MCF 10A (cell line): ENCODE results near the gene FAM171A1. TPM values are rescaled to one million over a fixed set of nuclear protein-coding genes. Genes with fewer than 3 reads are reported as not detected.

ENCODE experiments used
- BruUV-seq: library from RNA; stranded (reverse); fragments of 400-500 nt; replicated peaks from 2 replicates; lab custom pipeline; 2021; lab: Mats Ljungman, UMichigan
- CTCF ChIA-PET: fragments of 300-600 bp; sonication (Branson Sonifier 250); formaldehyde crosslinking; extraction: SDS; loops from one replicate; lab custom pipeline; 2021; ENCODE audit warnings: antibody characterized with exemption, inconsistent platforms; lab: Yijun Ruan, JAX
- POLR2A ChIA-PET: fragments of 300-600, 350-650 bp; sonication (Branson Sonifier 250); formaldehyde crosslinking; extraction: SDS; loops from one replicate; lab custom pipeline; 2020; ENCODE audit warnings: antibody characterized with exemption, inconsistent platforms; lab: Yijun Ruan, JAX
- DNase-seq: peaks from one replicate; pipeline ENCODE4 v3.0.0-alpha.2; 2018; ENCODE audit not compliant: unreplicated experiment
- H3K27ac Mint-ChIP-seq: one replicate; pipeline ENCODE4 v1.8.0; 2022; ENCODE audit warnings: mild to moderate bottlenecking, low read depth, mixed read lengths; ENCODE audit not compliant: unreplicated experiment
- H3K27me3 Mint-ChIP-seq: one replicate; pipeline ENCODE4 v1.8.0; 2022; ENCODE audit warnings: mixed read lengths; ENCODE audit not compliant: insufficient read depth, unreplicated experiment
- H3K36me3 Mint-ChIP-seq: one replicate; pipeline ENCODE4 v1.8.0; 2022; ENCODE audit warnings: mild to moderate bottlenecking, moderate library complexity, mixed read lengths; ENCODE audit not compliant: insufficient read depth, unreplicated experiment
- H3K4me1 Mint-ChIP-seq: one replicate; pipeline ENCODE4 v1.8.0; 2022; ENCODE audit warnings: mixed read lengths; ENCODE audit not compliant: insufficient read depth, unreplicated experiment
- H3K4me3 Mint-ChIP-seq: one replicate; pipeline ENCODE4 v1.8.0; 2022; ENCODE audit warnings: mild to moderate bottlenecking, moderate library complexity, mixed read lengths; ENCODE audit not compliant: unreplicated experiment
- H3K9me3 Mint-ChIP-seq: one replicate; pipeline ENCODE4 v1.8.0; 2022; ENCODE audit warnings: mixed read lengths; ENCODE audit not compliant: unreplicated experiment
- CTCF ChIP-seq: fragments of 200-600 bp; IDR thresholded peaks from one replicate; pipeline ENCODE4 v1.8.0; 2022; ENCODE audit warnings: antibody characterized with exemption, mild to moderate bottlenecking; ENCODE audit not compliant: unreplicated experiment
- intact Hi-C: fragments of 100-400 bp; cut with micrococcal nuclease; formaldehyde crosslinking; loops from 2 replicates; pipeline ENCODE4 v1.14.1; 2022
- total RNA-seq: library from RNA; stranded (reverse); gene quantifications from 2 replicates; pipeline ENCODE4 v1.2.3, GENCODE V29; 2022

The FAM171A1 gene
- total RNA-seq, 1 experiment from 2014 or later, result 9.3 TPM

- Mint-ChIP-seq H3K4me1 (no peaks in the 10 kb centered on the region), H3K27me3 (no peaks in the 10 kb centered on the region), H3K27ac (no peak overlapping the region), H3K4me3 (no peak overlapping the region), H3K9me3 (no peaks in the 10 kb centered on the region), H3K36me3 (peaks cover 12% of the 10 kb centered on the region)
- intact Hi-C loops, result no loop called here
- CTCF ChIA-PET, result no interaction called here
- POLR2A ChIA-PET, result no interaction called here
- TF ChIP-seq CTCF, result no peak
- no peak for DNase-seq
- no TSS peak for BruUV-seq
Measured at GRCh38 chr10:15331461-15331860, 39.6 kb downstream of the FAM171A1 start.

DNA sequence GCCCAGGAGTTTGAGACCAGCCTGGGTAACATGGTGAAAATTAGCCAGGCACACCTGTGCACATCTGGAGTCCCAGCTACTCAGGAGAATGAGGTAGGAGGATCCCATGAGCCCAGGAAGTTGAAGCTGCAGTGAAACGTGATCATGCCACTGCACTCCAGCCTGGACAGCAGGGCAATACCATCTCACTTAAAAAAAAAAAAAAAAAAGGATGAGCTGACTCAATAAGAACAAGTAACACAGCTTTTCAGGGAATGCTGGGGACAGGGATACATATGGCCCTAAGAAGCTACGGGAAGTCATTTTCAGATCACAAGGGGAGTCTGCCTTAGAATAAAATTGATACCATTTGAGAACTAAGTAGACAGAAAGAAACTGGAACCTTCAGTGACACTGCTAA lies 41.7 kb downstream of the FAM171A1 start:
- POLR2A ChIA-PET, result no interaction called here
- intact Hi-C loops, result no loop called here
- TF ChIP-seq CTCF, result no peak
- peaks cover 7% of the 10 kb centered on the region for H3K4me1 Mint-ChIP-seq
- peaks cover 12% of the 10 kb centered on the region for H3K36me3 Mint-ChIP-seq
- no peak overlapping the region for H3K4me3 Mint-ChIP-seq
- CTCF ChIA-PET, result no interaction called here
- H3K27ac Mint-ChIP-seq, result no peak overlapping the region
- no TSS peak for BruUV-seq
- no peak for DNase-seq
- H3K27me3 Mint-ChIP-seq, result no peaks in the 10 kb centered on the region
- H3K9me3 Mint-ChIP-seq, result no peaks in the 10 kb centered on the region

GRCh38 chr10:15325944-15326284 lies 45.2 kb downstream of the FAM171A1 start:
- H3K4me1 Mint-ChIP-seq, result peaks cover 7% of the 10 kb centered on the region
- BruUV-seq, result no TSS peak
- H3K4me3 Mint-ChIP-seq, result peak overlapping the region; percentile 53
- no peak for TF ChIP-seq CTCF
- peak overlapping the region; percentile 55 for H3K27ac Mint-ChIP-seq
- no peaks in the 10 kb centered on the region for H3K9me3 Mint-ChIP-seq
- no peak for DNase-seq
- H3K27me3 Mint-ChIP-seq, result no peaks in the 10 kb centered on the region
- intact Hi-C loops, result no loop called here
- POLR2A ChIA-PET, result interaction anchor here (0.6 to 0.8 kb wide), 4 partner anchors 36 to 861 kb away, joined by 3 to 5 read pairs (median 4); no protein-coding TSS in a partner anchor
- CTCF ChIA-PET, result no interaction called here
- H3K36me3 Mint-ChIP-seq, result peaks cover 12% of the 10 kb centered on the region

DNA sequence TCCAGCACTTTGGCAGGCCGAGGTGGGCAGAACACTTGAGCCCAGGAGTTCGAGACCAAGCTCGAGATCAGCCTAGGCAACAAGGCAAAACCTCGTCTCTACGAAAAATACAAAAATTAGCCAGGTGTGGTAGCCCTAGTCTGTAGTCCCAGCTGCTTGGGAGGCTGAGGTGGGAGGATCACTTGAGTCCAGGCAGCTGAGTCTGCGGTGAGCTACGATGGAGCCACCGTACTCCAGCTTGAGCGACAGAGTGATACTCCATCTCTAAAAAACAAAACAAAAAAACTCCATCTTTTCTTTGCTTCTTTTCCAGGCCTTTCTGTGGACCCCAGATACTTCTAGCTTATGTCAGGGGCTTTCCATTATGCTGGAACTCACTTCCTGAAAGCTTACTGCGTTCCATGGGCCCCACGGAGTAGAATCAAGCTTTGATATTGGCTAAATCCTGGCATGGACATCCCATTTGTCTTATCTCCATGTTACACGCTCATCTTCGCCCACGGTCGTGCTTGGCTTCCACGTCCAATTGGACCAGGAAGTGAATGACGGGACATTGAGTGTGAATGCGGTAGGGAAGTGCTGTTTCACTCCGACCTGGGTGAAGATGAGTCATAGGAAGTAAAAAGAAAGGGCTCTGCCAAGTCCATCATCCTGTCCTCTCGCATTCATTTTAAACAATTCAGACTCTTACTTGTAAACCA lies 45.7 kb downstream of the FAM171A1 start:
- H3K4me1 Mint-ChIP-seq, result peaks cover 7% of the 10 kb centered on the region
- H3K27ac Mint-ChIP-seq, result peak overlapping the region; percentile 55
- H3K27me3 Mint-ChIP-seq, result no peaks in the 10 kb centered on the region
- intact Hi-C loops, result no loop called here
- no TSS peak for BruUV-seq
- peaks cover 9% of the 10 kb centered on the region for H3K36me3 Mint-ChIP-seq
- H3K9me3 Mint-ChIP-seq, result no peaks in the 10 kb centered on the region
- CTCF ChIA-PET, result interaction anchor here (0.6 kb wide), 1 partner anchor 148 kb away, joined by 3 read pairs; no protein-coding TSS in a partner anchor
- H3K4me3 Mint-ChIP-seq, result peak overlapping the region; percentile 53
- no peak for TF ChIP-seq CTCF
- DNase-seq, result peak; percentile 82
- POLR2A ChIA-PET, result interaction anchor here (0.6 to 1.4 kb wide), 5 partner anchors 19 to 860 kb away, joined by 3 to 5 read pairs (median 3); no protein-coding TSS in a partner anchor
